ENCODE measurements around the gene CTSD. TPM values are rescaled to one million over a fixed set of nuclear protein-coding genes. Genes with fewer than 3 reads are reported as not detected.

The CTSD gene
- total RNA-seq, 4 donors from 2014 or later, result 359 to 1,165 (median 624) TPM

- no peak for TF ChIP-seq CTCF (IDR thresholded peaks at IDR 0.05)
- ATAC-seq (ENCODE audit: low FRiP score) (no peak), DNase-seq (ENCODE audit: low spot score) (no peak)
Measured at GRCh38 chr11:1752907-1753228, 10.9 kb downstream of the CTSD start.

GRCh38 chr11:1751999-1752906 lies 11.5 kb downstream of the CTSD start:
- DNase-seq (ENCODE audit: low spot score) (no peak), ATAC-seq (ENCODE audit: low FRiP score) (no peak)
- no peak for TF ChIP-seq CTCF (IDR thresholded peaks at IDR 0.05)

- ATAC-seq (ENCODE audit: low FRiP score) (no peak), DNase-seq (ENCODE audit: low spot score) (no peak)
- no peak for TF ChIP-seq CTCF (IDR thresholded peaks at IDR 0.05)
Measured at GRCh38 chr11:1751531-1751921, 12.2 kb downstream of the CTSD start.

GRCh38 chr11:1750840-1751530 lies 12.7 kb downstream of the CTSD start:
- DNase-seq (ENCODE audit: low spot score) (no peak), ATAC-seq (ENCODE audit: low FRiP score) (no peak)
- TF ChIP-seq CTCF (IDR thresholded peaks at IDR 0.05), result no peak

- no peak for TF ChIP-seq CTCF (IDR thresholded peaks at IDR 0.05)
- DNase-seq (ENCODE audit: low spot score), result no peak
- ATAC-seq (ENCODE audit: low FRiP score), result no peak
Measured at GRCh38 chr11:1750481-1750839, 13.3 kb downstream of the CTSD start, which contains the start of gene IFITM10. IFITM10 (minus strand) TSS chr11:1750595; CDS start chr11:1750442, 153 bp downstream.

GRCh38 chr11:1749395-1750351 lies 14.1 kb downstream of the CTSD start:
- ATAC-seq (ENCODE audit: low FRiP score) (peak; percentile 7), DNase-seq (ENCODE audit: low spot score) (no peak)
- no peak for TF ChIP-seq CTCF (IDR thresholded peaks at IDR 0.05)

Data from omental fat pad (tissue), 4 donors.